GM15510 (cell line): Measurements from ENCODE around the gene KDM5C.

Experiments
- POLR2A ChIP-seq: IDR thresholded peaks from 3 replicates; pipeline ENCODE4 v1.6.1; 2011; ENCODE audit warnings: borderline replicate concordance; ENCODE audit not compliant: insufficient read length; ENCODE audit errors: extremely low read depth

KDM5C gene

DNA sequence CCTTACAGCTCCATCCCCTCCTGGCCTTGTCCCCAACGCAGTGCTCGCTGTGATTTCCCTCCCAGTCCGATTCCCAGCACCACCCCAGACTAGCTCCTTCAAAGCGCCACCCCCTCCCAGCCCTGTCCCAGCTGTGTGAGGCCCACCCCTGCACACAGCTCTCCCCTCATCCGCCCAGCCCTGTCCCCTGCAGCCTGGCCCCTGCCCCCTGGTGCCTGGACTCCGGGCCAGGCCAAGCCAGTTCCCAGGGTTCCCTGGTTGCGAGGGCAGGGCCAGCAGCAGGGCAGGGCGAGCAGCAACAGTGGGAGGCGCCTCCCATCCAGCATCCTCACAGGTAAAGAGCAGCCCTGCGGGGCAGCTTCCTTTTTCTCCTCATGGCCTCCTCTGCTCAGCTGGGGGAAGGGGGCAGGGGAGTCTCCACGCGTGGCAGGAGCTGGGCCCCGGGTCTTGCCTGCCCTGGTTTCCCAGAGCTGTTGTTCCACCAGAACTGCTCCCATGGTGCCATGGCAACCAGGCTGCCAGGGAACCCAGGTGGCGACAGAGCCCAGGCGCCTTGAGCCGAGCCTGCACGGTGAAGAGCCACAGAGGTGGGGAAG lies 31.5 kb upstream of the KDM5C start:
- TF ChIP-seq POLR2A: no peak

GRCh38 chrX:53255738-53256191 lies 30.8 kb upstream of the KDM5C start:
- no peak for TF ChIP-seq POLR2A

DNA sequence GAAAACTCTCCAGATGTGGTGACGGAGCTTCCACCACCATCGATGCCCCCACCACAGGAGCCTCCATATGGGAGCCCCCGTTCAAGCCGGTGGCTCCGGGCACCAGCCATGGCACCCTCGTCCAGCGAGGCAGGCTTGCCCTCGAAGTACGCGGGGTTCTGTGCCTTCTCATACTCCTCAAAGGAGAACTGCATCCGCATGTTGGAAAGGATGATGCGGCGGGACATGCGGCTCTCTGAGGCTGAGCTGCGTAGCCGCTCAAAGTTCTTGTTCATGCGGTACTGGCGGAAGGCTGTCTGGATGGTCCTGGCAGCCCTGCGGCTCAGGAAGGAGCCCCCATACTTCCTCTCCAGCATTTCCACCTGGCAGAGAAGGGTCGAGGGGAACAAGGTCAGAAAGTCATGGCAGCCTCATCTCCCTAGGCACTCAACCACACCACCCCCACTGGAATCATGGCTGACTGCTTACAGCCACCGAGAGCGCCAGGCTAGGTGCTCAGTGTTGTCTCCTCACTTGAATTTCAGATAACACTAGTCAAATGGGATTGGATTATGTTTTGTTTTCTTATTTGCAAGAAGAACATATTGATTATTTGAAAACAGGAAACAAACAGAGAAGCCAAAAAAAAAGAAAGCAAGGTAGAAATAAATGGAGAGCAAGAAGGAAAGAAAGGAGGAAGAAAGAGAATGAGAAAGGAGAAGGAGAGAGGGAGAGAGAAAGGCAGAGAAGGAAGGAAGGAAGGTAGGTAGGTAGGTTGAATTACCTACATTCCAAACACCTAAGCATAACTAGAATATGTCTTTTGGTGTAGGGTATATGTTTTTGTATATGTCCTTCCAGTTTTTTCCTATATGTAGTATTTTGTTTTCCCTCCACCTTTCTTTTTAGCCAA lies 29.8 kb upstream of the KDM5C start:
- no peak for TF ChIP-seq POLR2A

GRCh38 chrX:53253293-53254020 lies 28.4 kb upstream of the KDM5C start:
- TF ChIP-seq POLR2A: no peak

GRCh38 chrX:53251307-53251706 lies 26.3 kb upstream of the KDM5C start:
- TF ChIP-seq POLR2A: no peak

DNA sequence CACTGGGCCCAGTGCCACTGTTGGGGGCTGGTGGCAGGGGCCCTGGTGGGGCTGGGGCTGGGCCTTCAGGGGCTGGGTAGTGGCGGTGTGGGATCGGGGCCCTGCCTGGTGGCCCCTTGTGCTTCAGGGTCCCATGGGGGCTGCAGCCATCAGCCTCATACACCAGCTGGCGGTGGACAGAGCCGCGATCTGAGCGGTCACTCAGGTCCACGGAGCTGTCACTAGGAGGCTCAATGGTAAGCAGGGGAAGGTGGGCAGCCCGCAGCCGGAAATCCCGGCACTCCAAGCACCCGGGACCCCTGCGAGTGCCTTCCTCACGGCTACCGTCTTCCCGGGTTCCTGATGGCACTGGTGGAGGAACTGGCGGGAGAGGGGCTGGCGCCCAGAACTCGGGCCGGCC lies 25.5 kb upstream of the KDM5C start:
- TF ChIP-seq POLR2A: no peak

DNA sequence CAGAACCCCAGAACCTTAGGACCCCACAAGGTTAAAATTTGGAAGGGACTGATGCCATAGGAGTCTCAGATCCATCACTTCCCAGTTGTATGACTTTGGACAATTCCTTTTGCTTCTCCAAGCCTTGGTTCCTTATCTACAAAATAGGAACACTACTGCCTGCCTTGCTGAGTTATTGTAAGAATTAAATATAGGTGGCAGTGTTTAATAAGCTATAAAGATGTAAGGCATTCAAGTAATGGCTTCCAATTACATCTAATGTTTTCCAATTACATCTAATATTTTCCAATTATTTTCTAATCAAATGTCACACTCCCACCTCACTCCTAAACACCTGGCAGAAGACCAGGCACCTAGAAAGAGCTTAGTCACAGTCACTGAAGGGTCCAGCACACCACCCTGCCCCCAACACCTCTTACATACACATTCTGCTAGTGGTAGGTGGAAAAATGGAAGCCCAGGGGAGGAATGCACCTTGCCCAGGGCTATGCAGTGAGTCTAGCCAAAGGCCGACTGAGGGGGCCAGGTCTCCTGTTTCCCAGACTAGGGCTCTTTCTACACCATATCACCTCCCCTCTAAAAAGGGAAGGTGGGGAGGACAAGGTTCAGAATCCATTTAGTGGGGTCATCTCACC lies 24.5 kb upstream of the KDM5C start:
- no peak for TF ChIP-seq POLR2A

DNA sequence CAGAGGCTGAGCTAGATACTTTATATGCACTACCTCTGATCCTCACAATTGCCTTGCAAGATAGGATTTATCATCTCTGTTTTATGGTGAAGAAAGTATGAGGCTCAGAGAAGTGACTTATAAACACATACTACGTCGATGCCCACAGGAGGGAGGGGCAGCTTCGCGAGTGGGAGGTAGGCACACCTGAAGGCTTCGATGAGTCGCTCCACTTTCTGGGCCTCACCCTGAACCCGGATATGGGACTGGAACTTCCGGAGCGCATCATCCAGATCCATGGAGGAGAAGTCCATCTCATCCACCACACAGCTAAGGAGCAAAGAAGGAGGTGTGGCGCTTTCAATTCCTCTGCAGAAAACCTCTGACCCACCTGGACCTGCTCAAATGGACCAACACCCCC lies 22.9 kb upstream of the KDM5C start:
- TF ChIP-seq POLR2A: no peak

DNA sequence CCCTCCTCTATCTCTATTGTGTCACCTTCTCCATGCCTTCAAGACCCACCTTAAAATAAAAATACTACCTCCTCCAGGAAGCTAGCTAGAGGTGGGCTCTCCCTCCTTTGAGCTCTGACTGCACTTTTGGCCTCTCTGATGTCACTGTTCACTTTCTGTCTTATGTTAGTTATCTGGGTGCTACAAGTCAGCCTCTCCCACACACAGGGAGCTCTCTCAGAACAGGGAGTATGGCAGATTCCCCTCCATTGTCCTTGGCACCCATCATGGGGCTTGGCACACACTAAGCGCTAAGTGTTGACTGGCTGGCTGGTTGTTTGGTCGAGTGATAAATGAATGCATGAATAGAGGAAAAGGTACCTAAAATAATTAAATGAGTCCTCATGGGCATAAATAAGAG lies 21.2 kb upstream of the KDM5C start:
- no peak for TF ChIP-seq POLR2A

GRCh38 chrX:53244610-53245009 lies 19.6 kb upstream of the KDM5C start:
- no peak for TF ChIP-seq POLR2A

DNA sequence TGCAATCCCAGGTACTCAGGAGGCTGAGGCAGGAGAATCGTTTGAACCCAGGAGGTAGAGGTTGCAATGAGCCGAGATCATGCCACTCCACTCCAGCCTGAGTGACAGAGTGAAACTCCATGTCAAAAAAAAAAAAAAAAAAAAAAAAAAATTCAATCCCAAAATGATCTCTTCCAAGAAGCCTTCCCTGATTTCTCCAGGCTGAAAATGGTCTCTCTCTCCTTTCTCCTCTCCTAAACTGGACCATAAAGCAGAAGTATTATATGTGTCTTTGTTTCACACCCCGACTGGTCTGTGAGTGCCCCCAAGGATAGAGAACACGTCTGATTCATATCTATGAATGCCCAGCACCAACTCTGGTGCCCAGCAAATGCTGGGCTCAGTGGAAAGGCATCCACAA lies 17.3 kb upstream of the KDM5C start:
- no peak for TF ChIP-seq POLR2A

DNA sequence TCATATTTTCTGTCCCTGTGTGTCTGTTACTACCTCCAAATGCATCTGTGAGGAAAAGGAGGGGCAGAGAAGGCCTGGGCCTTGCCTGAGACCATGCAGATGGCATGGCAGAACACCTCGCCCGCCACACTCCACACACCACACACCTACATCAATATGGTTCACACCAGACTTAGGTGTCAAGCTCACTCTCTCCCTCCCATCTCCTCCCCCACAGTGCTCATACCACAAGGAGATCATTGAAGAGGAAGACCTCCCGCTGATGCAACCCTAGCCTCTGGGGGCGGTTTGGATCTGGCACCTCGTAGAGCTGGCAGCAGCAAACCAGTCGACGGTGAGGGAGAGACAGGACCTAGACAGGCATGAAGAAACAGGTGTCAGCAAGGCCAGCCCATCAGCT lies 16.6 kb upstream of the KDM5C start:
- no peak for TF ChIP-seq POLR2A

- no peak for TF ChIP-seq POLR2A
Measured at GRCh38 chrX:53239474-53239873, 14.5 kb upstream of the KDM5C start.

- TF ChIP-seq POLR2A: no peak
Measured at GRCh38 chrX:53237056-53237455, 12.0 kb upstream of the KDM5C start.
